Activated CD8-positive, alpha-beta T cell treated with anti-CD3 and anti-CD28 coated beads, Interleukin-2, amount 10 ng/mL, durations not matched to agents 7 days and 5 days (primary cell): Measurements from ENCODE around the gene FES. TPM values are rescaled to one million over a fixed set of nuclear protein-coding genes. Genes with fewer than 3 reads are reported as not detected.
"Not testable (repeated sequence)": the region's sequence is repeated elsewhere in the genome, so short reads cannot be mapped to it uniquely, and the experiment has no call there.

ENCODE experiments used
- ATAC-seq: fragments of 150-1000 bp; cut with Tn5 transposase; one replicate; pipeline ENCODE4 v1.10.0; 2021; ENCODE audit warnings: moderate library complexity
- CTCF ChIA-PET: fragments of 350-600 bp; sonication (Branson Sonifier 250); formaldehyde crosslinking; loops from one replicate; lab custom pipeline; 2021; ENCODE audit warnings: antibody characterized with exemption; lab: Charles Lee
- POLR2A ChIA-PET: fragments of 350-600 bp; sonication (Branson Sonifier 250); formaldehyde crosslinking; loops from one replicate; lab custom pipeline; 2021; ENCODE audit warnings: antibody characterized with exemption; lab: Charles Lee
- DNase-seq: peaks from one replicate; pipeline ENCODE4 v3.0.0-alpha.2; 2020
- H3K27ac Mint-ChIP-seq: one replicate; pipeline ENCODE4 v1.8.0; 2021; ENCODE audit warnings: mild to moderate bottlenecking, mixed read lengths
- H3K27me3 Mint-ChIP-seq: one replicate; pipeline ENCODE4 v1.8.0; 2021; ENCODE audit warnings: low read depth, mixed read lengths
- H3K36me3 Mint-ChIP-seq: one replicate; pipeline ENCODE4 v1.8.0; 2021; ENCODE audit warnings: low read depth, mixed read lengths
- H3K4me1 Mint-ChIP-seq: one replicate; pipeline ENCODE4 v1.8.0; 2021; ENCODE audit warnings: low read depth, mixed read lengths
- H3K4me3 Mint-ChIP-seq: one replicate; pipeline ENCODE4 v1.8.0; 2021; ENCODE audit warnings: mild to moderate bottlenecking, mixed read lengths
- H3K9me3 Mint-ChIP-seq: one replicate; pipeline ENCODE4 v1.8.0; 2022; ENCODE audit warnings: mixed read lengths; ENCODE audit not compliant: insufficient read depth
- total RNA-seq, 2 experiments: library from RNA; stranded (reverse); gene quantifications; one replicate each; pipeline ENCODE4 v1.2.3, GENCODE V29; 2021

FES gene
- total RNA-seq, 2 experiments from 2014 or later: 10.5 to 11.1 TPM

DNA sequence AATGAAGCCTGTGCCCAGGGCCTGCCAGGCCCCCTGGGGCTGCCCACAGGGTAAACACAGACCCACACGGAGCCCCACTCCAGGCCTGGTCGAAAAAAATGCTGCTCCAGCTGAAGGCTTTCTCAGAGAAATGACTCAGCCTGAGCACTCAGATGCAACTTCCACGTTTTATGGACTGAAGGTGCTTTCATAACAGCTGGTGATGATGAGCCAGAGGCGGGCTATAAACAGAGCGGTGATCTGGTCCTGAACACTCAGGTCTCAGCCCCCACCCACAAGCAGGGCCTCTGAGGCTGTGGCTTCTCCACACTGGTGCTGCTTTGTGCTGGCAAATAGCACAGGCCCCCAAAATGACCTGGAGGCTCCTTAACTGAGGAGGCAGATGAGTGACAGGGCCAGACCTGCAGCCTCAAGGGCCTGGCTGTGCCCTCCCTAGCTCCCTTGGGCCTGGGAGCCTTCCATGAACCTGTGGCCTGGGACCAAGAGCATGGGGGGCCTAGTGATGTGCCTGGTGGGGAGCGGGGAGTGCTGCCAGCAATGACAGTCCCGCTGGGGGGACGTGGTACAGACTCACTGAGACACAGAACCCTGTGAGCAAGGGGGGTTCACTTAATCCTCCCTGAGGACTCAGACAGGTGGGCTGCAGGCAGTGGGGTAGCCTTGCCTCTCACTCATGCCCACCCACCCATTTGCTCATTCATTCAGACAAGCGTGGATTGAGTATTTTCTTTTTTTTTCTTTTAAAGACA is 38.9 kb upstream of the FES start:
- Mint-ChIP-seq H3K9me3 (no peaks in the 10 kb centered on the region), H3K27ac (peak overlapping the region; percentile 43), H3K36me3 (peaks cover 2% of the 10 kb centered on the region), H3K4me3 (no peak overlapping the region), H3K4me1 (peaks cover 30% of the 10 kb centered on the region), H3K27me3 (no peaks in the 10 kb centered on the region)
- peak; percentile 61 for ATAC-seq
- peak; percentile 41 for DNase-seq
- CTCF ChIA-PET: interaction anchor here (0.6 to 2.1 kb wide), 2 partner anchors 10 to 27 kb away, joined by 4 to 6 read pairs; no protein-coding TSS in a partner anchor
- POLR2A ChIA-PET: interaction anchor here (0.6 to 2.1 kb wide), 2 partner anchors 128 to 614 kb away, joined by 3 to 7 read pairs; partner anchors contain the start of gene BLM

DNA sequence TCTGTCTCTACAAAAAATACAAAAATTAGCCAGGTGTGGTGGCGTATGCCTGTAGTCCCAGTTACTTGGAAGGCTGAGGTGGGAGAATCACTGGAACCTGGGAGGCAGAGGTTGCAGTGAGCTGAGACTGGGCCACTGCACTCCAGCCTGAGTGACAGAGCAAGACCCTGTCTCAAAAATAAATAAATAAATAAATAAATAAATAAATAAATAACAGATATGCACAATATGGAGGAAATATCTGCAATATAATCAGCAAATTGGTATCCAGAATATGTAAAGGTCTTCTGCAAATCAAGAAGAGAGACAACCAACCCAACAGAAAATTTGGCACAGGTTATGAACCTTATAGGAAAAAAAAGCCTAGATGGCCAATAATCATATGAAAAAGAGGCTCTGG is 34.9 kb upstream of the FES start:
- ChIA-PET POLR2A (interaction anchor here (1.2 kb wide), 1 partner anchor 12 kb away, joined by 4 read pairs; no protein-coding TSS in a partner anchor), CTCF (interaction anchor here (1.2 to 1.4 kb wide), 2 partner anchors 11 to 35 kb away, joined by 3 to 4 read pairs; no protein-coding TSS in a partner anchor)
- H3K27me3 Mint-ChIP-seq, H3K27ac Mint-ChIP-seq, H3K4me3 Mint-ChIP-seq, H3K9me3 Mint-ChIP-seq, ATAC-seq, DNase-seq: not testable (repeated sequence)
- H3K36me3 Mint-ChIP-seq: peaks cover 14% of the 10 kb centered on the region
- peaks cover 62% of the 10 kb centered on the region for H3K4me1 Mint-ChIP-seq

DNA sequence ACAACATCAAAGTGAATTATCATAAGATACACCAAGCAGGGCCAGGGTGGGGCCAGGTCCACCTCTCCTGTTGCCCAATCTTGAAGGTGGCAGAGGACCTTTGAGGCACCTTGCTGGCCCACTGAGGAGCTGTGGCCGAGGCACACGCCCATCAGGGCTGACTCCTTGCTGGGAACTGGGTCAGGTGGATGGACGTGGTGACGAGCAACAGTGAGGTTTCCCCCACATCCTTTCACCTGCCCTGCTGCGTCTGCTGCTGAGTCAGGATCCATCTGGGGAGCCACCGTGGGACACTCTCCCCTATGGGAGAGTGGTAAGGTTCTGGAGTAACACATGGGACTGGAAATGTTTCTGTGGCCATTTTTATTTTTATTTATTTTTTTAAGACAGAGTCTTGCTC is 33.2 kb upstream of the FES start:
- ChIA-PET POLR2A (interaction anchor here (0.9 to 3.7 kb wide), 7 partner anchors 9 to 34 kb away, joined by 4 to 34 read pairs (median 5); no protein-coding TSS in a partner anchor), CTCF (interaction anchor here (1.1 to 2.9 kb wide), 5 partner anchors 9 to 81 kb away, joined by 3 to 20 read pairs (median 4); partner anchors contain the start of gene HDDC3)
- Mint-ChIP-seq H3K4me1 (peaks cover 68% of the 10 kb centered on the region), H3K9me3 (peaks cover 7% of the 10 kb centered on the region), H3K27ac (peak overlapping the region; percentile 86), H3K36me3 (peaks cover 14% of the 10 kb centered on the region), H3K27me3 (no peaks in the 10 kb centered on the region), H3K4me3 (peak overlapping the region; percentile 58)
- ATAC-seq (peak; percentile 25), DNase-seq (peak; percentile 64)

DNA sequence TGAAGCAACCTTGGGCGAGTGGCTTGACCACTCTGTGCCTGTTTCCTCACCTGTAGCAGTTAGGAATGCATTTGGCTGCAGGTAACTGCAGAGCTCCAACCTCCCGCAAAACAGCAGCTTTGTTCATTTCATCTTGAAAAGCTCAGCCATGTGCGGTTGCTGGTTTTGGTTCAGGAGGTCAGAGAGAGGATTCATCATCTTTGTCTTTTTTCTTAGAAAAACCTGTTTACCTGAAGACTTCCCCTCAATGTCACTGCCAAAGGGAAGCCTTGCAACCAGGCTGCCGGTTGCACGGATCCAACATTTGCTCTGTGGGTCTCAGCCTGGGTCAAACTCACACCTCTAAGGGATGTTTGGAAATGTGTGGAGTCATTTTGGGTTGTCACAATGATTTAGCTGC is 32.4 kb upstream of the FES start:
- Mint-ChIP-seq H3K4me3 (peak overlapping the region; percentile 58), H3K27me3 (no peaks in the 10 kb centered on the region), H3K27ac (peak overlapping the region; percentile 86), H3K36me3 (peaks cover 12% of the 10 kb centered on the region), H3K4me1 (peaks cover 72% of the 10 kb centered on the region), H3K9me3 (peaks cover 7% of the 10 kb centered on the region)
- ChIA-PET CTCF (interaction anchor here (0.9 to 2.9 kb wide), 9 partner anchors 9 to 202 kb away, joined by 3 to 20 read pairs (median 4); partner anchors contain the start of gene HDDC3), POLR2A (interaction anchor here (0.7 to 3.7 kb wide), 13 partner anchors 8 to 37 kb away, joined by 3 to 34 read pairs (median 5); no protein-coding TSS in a partner anchor)
- peak; percentile 18 for ATAC-seq
- DNase-seq: peak; percentile 81

DNA sequence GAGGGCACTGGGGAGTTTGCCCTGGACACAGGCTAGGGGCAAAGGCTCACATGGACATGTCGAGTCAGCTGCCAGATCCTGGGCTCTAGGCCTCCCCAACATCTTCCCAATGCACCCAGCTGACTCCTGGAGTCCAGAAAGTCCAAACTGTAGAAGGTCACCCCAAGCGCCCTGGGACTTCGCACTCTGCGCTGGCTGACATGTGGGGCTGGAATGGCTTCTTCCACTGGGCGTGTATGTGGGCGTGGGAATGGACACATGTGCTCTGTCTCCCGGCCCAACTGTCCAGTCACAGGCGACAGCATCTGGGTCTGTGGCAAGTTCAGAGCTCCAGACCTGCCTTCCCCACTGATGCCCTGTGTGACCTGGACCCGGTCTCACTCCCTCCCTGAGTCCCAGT is 29.2 kb upstream of the FES start:
- Mint-ChIP-seq H3K36me3 (peaks cover 12% of the 10 kb centered on the region), H3K4me1 (peaks cover 88% of the 10 kb centered on the region), H3K27me3 (no peaks in the 10 kb centered on the region), H3K4me3 (no peak overlapping the region), H3K27ac (peak overlapping the region; percentile 88), H3K9me3 (peaks cover 7% of the 10 kb centered on the region)
- ATAC-seq (no peak), DNase-seq (no peak)
- ChIA-PET CTCF (interaction anchor here (1.4 kb wide), 1 partner anchor 28 kb away, joined by 3 read pairs; no protein-coding TSS in a partner anchor), POLR2A (interaction anchor here (0.7 to 1.7 kb wide), 5 partner anchors 15 to 196 kb away, joined by 3 to 5 read pairs (median 3); no protein-coding TSS in a partner anchor)

DNA sequence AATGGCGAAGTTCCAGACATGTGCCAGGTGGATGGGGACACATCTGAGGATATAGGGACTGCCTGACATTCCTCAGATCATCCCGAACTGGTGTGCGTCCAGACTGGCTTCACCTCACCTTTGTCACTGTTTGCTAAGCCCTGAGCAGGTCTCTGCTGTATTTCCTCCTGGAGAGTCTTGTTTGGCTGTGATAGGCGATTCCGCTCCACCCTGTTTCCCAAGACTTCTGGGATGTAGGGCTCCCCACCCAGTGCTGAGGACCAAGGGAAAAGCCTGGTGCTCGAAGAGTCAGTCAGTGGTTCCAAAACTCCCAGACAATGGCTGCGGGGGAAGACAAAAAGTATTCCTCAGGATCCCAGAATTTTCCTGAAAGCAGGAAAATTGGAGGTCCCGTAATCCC is 27.0 kb upstream of the FES start:
- H3K9me3 Mint-ChIP-seq: no peaks in the 10 kb centered on the region
- peak overlapping the region; percentile 61 for H3K27ac Mint-ChIP-seq
- H3K4me1 Mint-ChIP-seq: peaks cover 72% of the 10 kb centered on the region
- no peak for ATAC-seq
- ChIA-PET CTCF (interaction anchor here (0.7 to 2.9 kb wide), 3 partner anchors 30 to 556 kb away, joined by 3 to 11 read pairs (median 3); no protein-coding TSS in a partner anchor), POLR2A (no interaction called here)
- peaks cover 4% of the 10 kb centered on the region for H3K36me3 Mint-ChIP-seq
- DNase-seq: no peak
- H3K4me3 Mint-ChIP-seq: no peak overlapping the region
- H3K27me3 Mint-ChIP-seq: no peaks in the 10 kb centered on the region

DNA sequence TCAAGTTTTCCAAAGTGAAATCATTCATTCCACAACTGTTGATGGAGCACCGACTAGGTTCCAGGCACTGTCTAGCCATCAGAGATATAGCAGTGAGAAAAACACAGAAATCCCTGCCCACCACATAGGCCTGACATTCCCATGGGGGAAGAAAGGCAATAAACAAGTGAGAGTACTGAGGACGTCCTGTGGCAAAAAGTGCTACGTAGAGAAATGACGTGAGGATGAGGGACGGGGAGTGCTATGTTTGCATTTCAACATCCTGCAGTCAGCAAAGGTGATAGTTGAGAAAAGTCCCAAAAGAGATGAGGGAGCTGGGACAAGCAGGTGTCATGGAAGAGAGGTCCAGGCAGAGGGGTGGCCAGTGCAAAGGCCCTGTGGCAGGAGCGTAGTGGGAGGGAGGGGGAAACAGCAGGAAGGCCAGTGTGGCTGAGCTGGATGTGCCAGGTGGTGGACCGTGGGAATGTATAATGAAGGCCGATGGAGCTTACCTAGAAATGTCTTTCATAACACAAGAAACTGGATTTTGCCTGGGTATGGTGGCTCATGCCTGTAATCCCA is 26.3 kb upstream of the FES start:
- ChIA-PET POLR2A (interaction anchor here (0.9 kb wide), 1 partner anchor 13 kb away, joined by 3 read pairs; no protein-coding TSS in a partner anchor), CTCF (interaction anchor here (0.7 to 2.9 kb wide), 3 partner anchors 30 to 556 kb away, joined by 3 to 11 read pairs (median 3); no protein-coding TSS in a partner anchor)
- H3K4me3 Mint-ChIP-seq: no peak overlapping the region

DNA sequence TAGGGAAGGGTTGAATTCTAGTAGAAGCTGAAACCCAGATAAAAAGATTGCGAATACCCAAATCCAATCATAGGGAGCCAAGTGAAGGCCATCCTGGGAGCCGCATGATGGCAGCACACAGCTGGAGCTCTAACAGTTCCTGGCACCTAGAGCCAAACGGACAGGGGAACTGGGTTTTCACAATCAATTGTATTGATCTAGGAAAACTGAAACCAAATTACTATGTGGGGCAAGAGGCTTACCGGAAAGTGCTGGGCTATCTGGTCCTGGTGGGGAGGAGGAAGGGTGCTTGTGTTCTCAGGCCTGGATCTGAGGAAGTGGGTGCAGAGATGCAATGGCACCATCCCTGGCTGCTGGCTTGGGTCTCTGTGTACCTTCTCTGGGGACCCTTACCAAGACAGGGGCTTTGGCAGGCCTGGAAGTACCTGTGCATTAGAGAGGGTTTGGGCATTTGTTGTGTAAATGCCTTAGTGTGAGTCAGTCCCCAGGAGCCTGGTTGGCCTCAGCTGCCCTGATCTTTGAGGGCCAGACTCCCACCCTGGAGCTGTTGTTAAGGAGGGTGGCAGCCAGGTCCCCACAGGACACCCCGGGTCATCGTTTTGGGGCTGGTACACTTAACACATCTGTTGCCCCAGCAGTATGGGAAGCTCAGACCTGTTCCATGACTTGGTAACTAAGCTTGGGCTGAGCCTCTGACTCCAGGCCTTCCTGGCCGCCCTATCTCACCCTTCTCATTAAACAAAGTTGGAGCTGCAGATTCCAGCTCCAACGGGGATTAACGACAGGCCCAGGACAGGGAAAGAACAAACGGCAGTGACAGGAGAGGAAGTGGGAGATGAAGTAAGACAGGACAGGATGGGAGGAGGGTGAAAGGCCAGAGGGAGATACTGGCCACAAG is 24.8 kb upstream of the FES start:
- Mint-ChIP-seq H3K4me1 (peaks cover 58% of the 10 kb centered on the region), H3K27ac (peak overlapping the region; percentile 21), H3K4me3 (no peak overlapping the region), H3K36me3 (no peaks in the 10 kb centered on the region), H3K27me3 (no peaks in the 10 kb centered on the region), H3K9me3 (no peaks in the 10 kb centered on the region)
- ChIA-PET CTCF (interaction anchor here (1.3 to 2.9 kb wide), 4 partner anchors 11 to 72 kb away, joined by 3 to 11 read pairs (median 4); no protein-coding TSS in a partner anchor), POLR2A (interaction anchor here (2.2 kb wide), 1 partner anchor 11 kb away, joined by 14 read pairs; no protein-coding TSS in a partner anchor)
- ATAC-seq (no peak), DNase-seq (no peak)

More for the DNA sequence above, 26.3 kb upstream of the FES start:
- no peak for DNase-seq
- Mint-ChIP-seq H3K9me3 (no peaks in the 10 kb centered on the region), H3K27me3 (no peaks in the 10 kb centered on the region), H3K4me1 (peaks cover 66% of the 10 kb centered on the region), H3K36me3 (peaks cover 3% of the 10 kb centered on the region), H3K27ac (no peak overlapping the region)
- no peak for ATAC-seq

DNA sequence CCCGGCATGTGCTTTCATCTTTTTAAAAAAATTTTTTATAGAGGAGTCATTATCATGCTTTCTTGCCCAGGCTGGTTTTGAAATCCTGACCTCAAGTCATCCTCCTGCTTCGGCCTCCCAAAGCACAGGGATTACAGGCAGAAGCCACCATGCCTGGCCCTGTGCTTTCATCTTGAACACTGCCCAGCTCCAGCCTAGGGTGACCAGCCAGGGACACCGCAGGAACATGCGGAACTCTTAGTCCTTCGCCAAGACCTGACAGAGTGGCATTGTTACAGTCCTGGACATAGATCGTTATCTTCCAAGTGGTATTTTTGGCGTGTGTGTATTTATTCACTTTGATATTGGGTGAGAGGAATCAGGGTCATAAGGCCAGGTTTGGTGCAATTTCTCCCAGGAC is 23.9 kb upstream of the FES start:
- ChIA-PET CTCF (interaction anchor here (1.3 kb wide), 2 partner anchors 10 to 34 kb away, joined by 3 to 4 read pairs; no protein-coding TSS in a partner anchor), POLR2A (interaction anchor here (2.2 kb wide), 1 partner anchor 10 kb away, joined by 14 read pairs; no protein-coding TSS in a partner anchor)
- no peaks in the 10 kb centered on the region for H3K36me3 Mint-ChIP-seq
- H3K4me3 Mint-ChIP-seq: no peak overlapping the region
- no peaks in the 10 kb centered on the region for H3K27me3 Mint-ChIP-seq
- no peak for ATAC-seq
- H3K4me1 Mint-ChIP-seq: peaks cover 48% of the 10 kb centered on the region
- H3K9me3 Mint-ChIP-seq: no peaks in the 10 kb centered on the region
- no peak for DNase-seq
- H3K27ac Mint-ChIP-seq: no peak overlapping the region

DNA sequence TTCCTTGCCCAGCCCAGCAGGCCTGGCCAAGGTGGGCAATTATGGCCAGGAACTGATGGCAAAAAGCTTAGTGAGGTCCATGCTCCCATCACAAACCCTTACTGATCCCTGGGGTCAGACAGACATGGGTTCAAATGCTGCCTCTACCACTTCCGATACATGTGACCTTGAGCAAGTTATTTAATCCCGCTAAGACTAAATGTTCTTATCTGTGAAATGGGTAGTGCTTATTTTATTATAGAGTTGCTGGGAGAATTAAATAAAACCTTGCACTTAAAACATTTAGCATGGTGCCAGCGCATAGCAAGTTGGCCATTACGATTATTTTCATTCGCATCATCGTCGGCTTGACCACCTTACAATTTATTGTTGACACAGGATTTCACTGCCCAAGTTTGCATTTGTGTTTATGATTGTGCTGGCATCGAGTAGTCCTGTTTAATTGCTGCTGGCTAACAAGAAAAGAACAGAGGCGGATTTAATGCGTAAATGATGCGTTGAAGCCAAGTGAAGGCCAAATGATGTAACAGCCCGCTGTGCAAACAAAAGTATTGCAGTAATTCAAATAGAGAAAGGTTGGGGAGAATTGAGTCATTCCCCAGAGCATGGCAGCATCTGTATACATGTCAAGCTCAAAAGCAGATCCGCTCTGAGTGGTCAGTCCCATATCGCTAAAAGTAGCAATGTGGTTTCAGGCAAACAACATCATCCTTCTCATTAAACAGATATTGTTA is 23.2 kb upstream of the FES start:
- no peaks in the 10 kb centered on the region for H3K27me3 Mint-ChIP-seq
- no peaks in the 10 kb centered on the region for H3K36me3 Mint-ChIP-seq
- POLR2A ChIA-PET: interaction anchor here (0.6 to 2.2 kb wide), 2 partner anchors 9 to 246 kb away, joined by 8 to 14 read pairs; no protein-coding TSS in a partner anchor
- ATAC-seq (no peak), DNase-seq (no peak)
- CTCF ChIA-PET: interaction anchor here (1.3 kb wide), 1 partner anchor 35 kb away, joined by 3 read pairs; no protein-coding TSS in a partner anchor
- peaks cover 42% of the 10 kb centered on the region for H3K4me1 Mint-ChIP-seq
- H3K9me3 Mint-ChIP-seq: no peaks in the 10 kb centered on the region
- no peak overlapping the region for H3K27ac Mint-ChIP-seq
- H3K4me3 Mint-ChIP-seq: no peak overlapping the region
